Right lobe of liver (tissue), 4 donors: ENCODE results near the gene APIP.

Source experiments
- CTCF ChIP-seq, 4 donors: fragments of 200-600 bp in 3 of 4; fragments of 450-650 bp in 1 of 4; IDR thresholded peaks; one replicate each; pipeline versions ENCODE4 v1.5.1 to v1.8.0; 2016 to 2022; ENCODE audit warnings: antibody characterized with exemption in 4 of 4, mild to moderate bottlenecking in 2 of 4
- POLR2A ChIP-seq: fragments of 450-650 bp; IDR thresholded peaks from one replicate; pipeline ENCODE4 v1.6.1; 2017; ENCODE audit warnings: antibody characterized with exemption, mild to moderate bottlenecking
- donor health status: DM: no; HTN: no; CAD: no.
- donor health status: DM: no; HTN: no; CAD: no.
- donor health status: DM: no; HTN: yes; CAD: no.

GRCh38 chr11:34870548-34871196 is 45.5 kb downstream of the APIP start:
- no peak for TF ChIP-seq CTCF (IDR thresholded peaks at IDR 0.05)
- no peak for TF ChIP-seq POLR2A
